GM19372 (cell line): ENCODE results near the gene ANKRD18B.
"Not testable (repeated sequence)": the region's sequence is repeated elsewhere in the genome, so short reads cannot be mapped to it uniquely, and the experiment has no call there.

Source experiments
- ATAC-seq: cut with Tn5 transposase; IDR thresholded peaks from one replicate; pipeline ENCODE4 v1.9.1; 2021; ENCODE audit warnings: mild to moderate bottlenecking, low read depth, moderate library complexity; ENCODE audit not compliant: unreplicated experiment

The ANKRD18B gene

DNA sequence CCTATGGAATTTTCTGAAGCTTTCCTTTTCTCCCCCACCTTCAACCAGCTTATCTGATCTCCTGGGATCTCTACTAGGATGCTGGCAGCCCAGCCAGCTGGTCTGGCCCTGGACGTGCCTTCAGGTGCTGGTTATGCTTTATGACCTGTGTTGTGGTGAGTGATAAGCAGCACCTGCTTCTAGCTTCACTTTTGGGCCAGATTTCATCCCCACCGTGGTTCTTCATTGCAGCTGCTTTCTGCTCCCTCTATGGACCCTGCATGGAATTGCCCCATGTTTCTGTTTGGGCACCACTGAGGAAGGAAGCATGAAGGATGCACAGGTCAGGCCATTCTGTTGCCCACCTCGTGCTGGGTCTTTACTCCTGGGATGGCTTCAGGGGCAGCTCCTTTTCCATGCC lies 80.2 kb downstream of the ANKRD18B start:
- ATAC-seq: not testable (repeated sequence)

DNA sequence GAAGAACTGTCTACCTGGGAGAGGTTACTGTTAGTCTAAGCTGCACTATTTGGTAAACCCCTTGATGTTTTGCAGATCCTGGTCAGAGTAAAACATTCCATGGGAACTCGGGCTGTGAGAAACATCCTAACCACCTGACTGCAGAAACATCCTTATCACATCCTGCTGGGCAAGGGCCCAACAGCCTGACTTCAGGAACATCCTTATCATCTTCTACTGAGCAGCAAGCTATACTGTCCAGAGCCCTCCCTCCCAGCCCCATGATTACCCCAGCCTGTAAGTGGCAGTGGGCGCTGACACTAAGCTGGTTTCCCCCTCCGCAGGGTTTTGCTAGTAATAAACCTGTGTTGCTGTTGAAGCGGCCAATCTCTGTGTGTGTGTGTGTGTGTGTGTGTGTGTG lies 80.9 kb downstream of the ANKRD18B start:
- not testable (repeated sequence) for ATAC-seq

DNA sequence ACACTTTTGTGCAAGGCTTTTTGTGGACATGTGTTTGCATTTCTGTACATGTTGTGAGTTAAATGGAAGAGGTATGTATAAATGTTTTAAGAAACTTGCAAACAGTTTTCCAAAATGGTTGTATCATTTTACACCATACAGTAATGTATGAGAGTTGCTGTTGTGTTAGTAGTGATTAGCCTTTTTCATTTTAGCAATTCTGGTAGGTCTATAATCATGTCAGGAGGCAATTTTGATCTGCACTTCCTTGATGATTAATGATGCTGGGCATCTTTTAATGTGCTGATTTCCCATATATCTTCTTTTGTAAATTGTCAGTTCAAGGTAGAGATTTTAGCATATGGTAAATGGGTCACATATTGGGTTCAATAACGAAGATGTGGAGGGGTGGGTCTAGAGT lies 87.3 kb downstream of the ANKRD18B start:
- ATAC-seq: no peak

DNA sequence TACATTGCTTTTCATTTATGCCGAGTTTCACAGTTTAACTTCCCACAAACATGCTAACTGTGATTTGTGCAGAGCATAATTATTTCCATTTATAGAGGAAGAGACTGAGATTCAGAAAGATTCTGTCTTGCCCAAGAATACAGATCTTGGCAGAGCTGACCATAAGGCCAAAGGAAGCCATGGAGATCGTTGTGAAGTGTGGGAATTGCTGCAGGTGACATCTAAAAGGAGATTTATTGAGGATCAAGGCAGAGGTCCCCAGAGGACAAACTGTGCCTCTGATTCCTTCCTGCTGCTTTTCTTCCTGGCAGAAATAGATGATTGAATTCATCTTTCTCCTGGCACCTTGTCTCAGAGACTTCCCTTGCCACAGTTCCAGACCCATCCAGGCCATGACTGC lies 88.4 kb downstream of the ANKRD18B start:
- not testable (repeated sequence) for ATAC-seq

GRCh38 chr9:33614001-33614687 lies 90.1 kb downstream of the ANKRD18B start:
- no peak for ATAC-seq

GRCh38 chr9:33618370-33618769 lies 94.3 kb downstream of the ANKRD18B start:
- not testable (repeated sequence) for ATAC-seq

- no peak for ATAC-seq
These were observed 95.8 kb downstream of the ANKRD18B start for GRCh38 chr9:33619666-33620404.

GRCh38 chr9:33620738-33621439 lies 96.8 kb downstream of the ANKRD18B start:
- no peak for ATAC-seq
